NCI-H1930 (cell line): Measurements from ENCODE around the gene DGLUCY.
A peak's percentile ranks its signal among the peaks of the same experiment; 100 is the strongest.
"Not testable (repeated sequence)": the region's sequence is repeated elsewhere in the genome, so short reads cannot be mapped to it uniquely, and the experiment has no call there.

Experiments
- DNase-seq, 2 experiments: peaks; one replicate each; lab custom pipeline; 2025; lab: John Stamatoyannopoulos, UW

DGLUCY gene

GRCh38 chr14:91113829-91114078 lies at the start of gene DGLUCY:
Gene DGLUCY (plus strand): TSS chr14:91114073. CDS start chr14:91160295, 46,222 bp downstream.
- DNase-seq = peak in 1 of 2 experiments; percentile 6

GRCh38 chr14:91065266-91065665 lies 48.6 kb upstream of the DGLUCY start:
- DNase-seq = no peak

GRCh38 chr14:91067186-91067585 lies 46.7 kb upstream of the DGLUCY start:
- no peak for DNase-seq

GRCh38 chr14:91068642-91069041 lies 45.2 kb upstream of the DGLUCY start:
- no peak for DNase-seq

GRCh38 chr14:91070572-91070971 lies 43.3 kb upstream of the DGLUCY start:
- no peak for DNase-seq

- DNase-seq = no peak
Observed at GRCh38 chr14:91075553-91075952, 38.3 kb upstream of the DGLUCY start.

GRCh38 chr14:91078095-91078737 lies 35.7 kb upstream of the DGLUCY start:
- no peak for DNase-seq

GRCh38 chr14:91080071-91080470 lies 33.8 kb upstream of the DGLUCY start:
- DNase-seq = no peak

GRCh38 chr14:91082282-91082681 lies 31.6 kb upstream of the DGLUCY start:
- DNase-seq = no peak

GRCh38 chr14:91084516-91084915 lies 29.4 kb upstream of the DGLUCY start:
- DNase-seq = no peak

GRCh38 chr14:91087470-91087869 lies 26.4 kb upstream of the DGLUCY start:
- DNase-seq = not testable (repeated sequence)

GRCh38 chr14:91088585-91089235 lies 25.2 kb upstream of the DGLUCY start:
- no peak for DNase-seq

- DNase-seq = no peak
Observed at GRCh38 chr14:91089958-91090535, 23.8 kb upstream of the DGLUCY start.

- DNase-seq = no peak
Observed at GRCh38 chr14:91090743-91091142, 23.1 kb upstream of the DGLUCY start.

- no peak for DNase-seq
Observed at GRCh38 chr14:91092073-91092472, 21.8 kb upstream of the DGLUCY start.

- not testable (repeated sequence) for DNase-seq
Observed at GRCh38 chr14:91093743-91094472, 20.0 kb upstream of the DGLUCY start.

- no peak for DNase-seq
Observed at GRCh38 chr14:91094772-91095171, 19.1 kb upstream of the DGLUCY start.

GRCh38 chr14:91095178-91095577 lies 18.7 kb upstream of the DGLUCY start:
- DNase-seq = no peak

GRCh38 chr14:91097657-91098056 lies 16.2 kb upstream of the DGLUCY start:
- DNase-seq = not testable (repeated sequence)

- no peak for DNase-seq
Observed at GRCh38 chr14:91098591-91098990, 15.3 kb upstream of the DGLUCY start.

- DNase-seq = no peak
Observed at GRCh38 chr14:91100102-91100501, 13.8 kb upstream of the DGLUCY start.

- DNase-seq = no peak
Observed at GRCh38 chr14:91103116-91103515, 10.8 kb upstream of the DGLUCY start.
